Measurements from ENCODE around the gene UBAC2.

UBAC2 gene

DNA sequence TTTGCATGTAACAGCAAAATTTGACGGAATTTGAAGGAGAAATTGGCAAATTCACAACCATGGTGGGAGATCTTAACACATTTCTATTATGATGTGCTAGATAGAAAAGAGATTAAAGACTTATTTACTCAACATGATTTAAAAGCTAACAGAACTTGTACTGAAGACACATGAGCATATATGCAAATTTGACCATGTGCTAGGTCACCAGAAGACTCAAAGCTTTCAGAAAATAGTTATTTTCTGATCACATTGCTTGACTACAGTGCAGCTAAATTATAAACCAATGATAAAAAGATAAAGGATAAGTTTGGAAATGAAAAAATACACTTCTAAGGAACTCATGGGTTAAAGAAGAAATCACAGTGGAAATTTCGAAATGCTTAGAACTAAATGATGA, 97.4 kb downstream of the UBAC2 start:
- DNase-seq = no peak

DNA sequence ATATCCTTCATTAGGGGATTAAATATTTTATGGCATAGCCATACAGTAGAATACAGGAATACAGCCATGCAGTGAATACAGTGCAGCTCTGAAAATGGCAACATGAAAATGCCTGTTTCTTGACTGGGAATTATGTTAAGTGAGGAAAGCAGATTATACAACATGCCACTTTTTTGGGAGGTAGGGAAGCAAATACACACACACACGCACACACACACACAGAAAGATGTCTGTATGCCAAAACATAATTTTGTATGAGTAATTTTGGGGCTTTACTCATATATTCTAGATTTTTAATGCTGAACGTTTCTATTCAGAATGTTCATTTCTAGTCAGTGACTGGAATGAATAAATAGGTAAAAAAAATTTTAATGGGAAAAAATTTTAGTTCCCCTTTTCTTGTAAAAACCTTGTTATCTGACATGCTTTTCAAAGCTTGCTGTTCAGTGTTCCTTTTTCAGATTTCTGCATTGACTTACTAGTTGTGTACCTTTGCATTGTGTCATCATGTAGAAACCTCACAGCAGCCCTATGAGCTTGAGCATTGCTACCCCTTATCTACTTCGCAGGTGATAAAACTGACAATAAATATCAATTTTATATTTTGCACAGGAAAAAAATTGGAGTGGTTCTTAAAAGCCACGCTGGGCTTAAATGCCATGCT, 98.7 kb downstream of the UBAC2 start:
- DNase-seq = no peak

- no peak for DNase-seq
Measured at GRCh38 chr13:99299920-99300341, 99.3 kb downstream of the UBAC2 start.

GRCh38 chr13:99301056-99301838, 100.6 kb downstream of the UBAC2 start:
- DNase-seq = no peak

DNA sequence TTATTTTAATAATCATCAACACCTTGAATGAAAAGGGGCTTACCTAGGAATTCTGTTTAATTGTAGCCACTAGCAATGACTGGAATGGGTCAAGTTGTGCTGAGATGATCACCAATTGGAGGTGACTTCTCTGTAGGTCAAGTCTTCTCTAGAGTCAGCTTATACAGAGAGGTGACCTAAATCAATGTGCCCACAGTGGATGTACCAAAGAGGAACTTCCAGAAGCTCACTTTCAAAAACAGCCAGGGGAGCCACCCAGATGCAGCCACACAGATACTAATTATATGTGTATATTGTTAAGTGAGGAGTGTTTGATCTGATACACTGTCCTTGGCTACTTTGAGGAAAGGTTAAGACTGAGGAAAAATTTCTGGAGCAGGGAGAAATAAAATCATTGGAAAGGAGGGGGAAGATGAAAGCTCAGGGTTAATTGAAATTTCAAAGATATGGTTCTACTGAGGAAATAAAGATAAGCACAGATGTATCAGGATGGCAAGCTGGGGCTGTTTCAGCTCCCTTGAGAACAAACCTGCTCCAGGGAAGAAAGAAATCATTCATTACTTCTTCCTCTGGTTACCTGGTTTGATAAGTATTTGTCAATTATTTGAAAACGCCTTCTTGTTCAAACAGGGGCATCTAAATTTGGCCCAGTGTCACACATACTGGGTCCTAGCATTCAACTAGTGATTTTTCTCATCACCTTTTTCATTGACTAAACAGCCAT, 101.4 kb downstream of the UBAC2 start:
- no peak for DNase-seq

GRCh38 chr13:99302637-99303505, 102.2 kb downstream of the UBAC2 start:
- DNase-seq = no peak

- peak; percentile 52 for DNase-seq
Measured at GRCh38 chr13:99303863-99304521, 103.3 kb downstream of the UBAC2 start.

GRCh38 chr13:99304541-99304940, 103.9 kb downstream of the UBAC2 start:
- no peak for DNase-seq

DNA sequence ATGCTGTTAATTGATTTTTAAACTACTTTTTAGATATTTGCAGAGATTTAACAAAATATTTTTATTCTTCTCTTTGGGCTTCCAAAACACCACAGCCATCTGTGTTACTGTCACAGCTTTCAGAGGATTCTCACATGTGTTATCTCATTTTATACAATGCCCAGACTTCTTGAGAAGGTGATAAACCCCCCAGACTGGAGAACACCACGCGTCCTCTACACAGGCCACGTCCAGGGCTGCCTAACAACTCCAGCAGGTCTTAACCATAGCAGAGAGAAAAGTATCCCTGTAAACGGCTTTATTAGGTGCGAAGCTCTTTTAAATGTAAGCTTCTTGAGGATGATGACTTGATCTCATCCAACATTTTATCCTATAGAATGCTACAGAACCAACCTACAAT, 104.5 kb downstream of the UBAC2 start:
- no peak for DNase-seq

DNA sequence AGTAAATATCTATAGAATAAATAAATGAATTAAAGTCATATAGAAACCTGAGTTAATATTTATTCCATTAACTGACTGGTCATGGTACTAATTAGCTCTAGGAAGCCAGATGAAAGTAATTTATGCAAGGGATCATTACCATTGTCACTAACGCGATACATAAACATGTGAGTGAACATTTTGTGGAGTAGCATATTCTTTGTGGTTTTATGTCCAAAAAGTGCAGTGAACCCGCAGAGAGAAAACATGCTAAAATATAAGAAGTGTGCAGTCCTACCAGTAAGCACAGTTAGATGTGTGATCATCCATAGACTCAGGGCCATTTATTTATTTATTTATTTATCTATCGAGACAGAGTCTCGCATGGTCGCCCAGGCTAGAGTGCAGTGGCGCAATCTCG, 104.9 kb downstream of the UBAC2 start:
- no peak for DNase-seq

DNA sequence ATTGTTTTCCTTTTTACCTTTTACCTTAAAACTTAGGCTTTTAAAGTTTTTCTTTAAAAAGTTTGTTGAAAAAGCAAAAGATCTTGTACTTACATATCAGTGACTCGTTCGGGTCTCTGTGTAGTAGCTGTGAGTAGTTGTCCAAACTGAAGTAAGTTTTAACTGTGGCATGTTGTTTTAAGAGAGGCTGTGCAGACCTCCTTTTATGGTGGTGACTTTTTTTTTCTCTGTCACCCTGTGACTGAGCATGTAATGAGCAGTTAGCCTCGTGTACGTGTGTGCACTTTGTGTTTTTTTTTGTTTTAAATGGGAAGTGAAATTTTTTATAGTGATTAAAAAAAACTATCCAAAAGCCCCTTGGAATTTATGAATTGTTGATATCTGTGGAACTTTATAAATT, 106.6 kb downstream of the UBAC2 start, which contains the start of gene GPR183:
Gene GPR183 (minus strand): TSS at position 153 of the 400 bp plus-strand sequence. CDS start 11,254 bp downstream, outside the sequence.
- no peak for DNase-seq

DNA sequence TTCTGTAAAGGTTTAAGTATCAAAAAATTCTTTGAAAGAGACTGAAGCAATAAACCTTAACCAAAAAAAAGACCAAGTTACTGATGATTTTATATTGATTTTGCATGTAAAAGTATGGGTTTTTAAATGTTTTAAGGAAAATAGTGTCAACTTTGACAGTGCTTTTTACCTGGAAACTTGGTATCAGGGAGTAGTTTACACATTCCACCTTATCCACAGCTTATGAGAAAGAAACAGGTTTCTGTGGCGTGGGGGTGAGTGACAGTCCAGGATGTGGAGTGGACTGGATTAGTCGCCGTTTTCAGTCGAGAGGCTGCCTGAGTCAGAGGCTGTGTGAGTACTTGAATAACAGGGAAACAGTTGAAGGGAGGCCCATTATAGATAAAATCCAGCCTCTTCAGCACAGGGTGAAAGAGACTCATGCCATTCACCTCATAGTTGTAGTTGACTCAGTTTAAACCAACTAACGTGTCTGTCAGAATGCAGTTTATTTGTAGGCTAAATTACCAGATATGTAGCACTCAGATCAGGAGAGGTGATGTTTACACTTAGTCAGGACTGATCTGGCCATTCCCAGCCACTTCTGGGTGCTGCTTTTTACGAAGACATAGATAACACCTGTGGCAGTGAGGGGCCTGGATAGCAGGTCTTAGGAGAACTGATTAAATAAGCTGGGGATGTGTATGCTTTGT, 107.1 kb downstream of the UBAC2 start:
- peak; percentile 68 for DNase-seq

DNA sequence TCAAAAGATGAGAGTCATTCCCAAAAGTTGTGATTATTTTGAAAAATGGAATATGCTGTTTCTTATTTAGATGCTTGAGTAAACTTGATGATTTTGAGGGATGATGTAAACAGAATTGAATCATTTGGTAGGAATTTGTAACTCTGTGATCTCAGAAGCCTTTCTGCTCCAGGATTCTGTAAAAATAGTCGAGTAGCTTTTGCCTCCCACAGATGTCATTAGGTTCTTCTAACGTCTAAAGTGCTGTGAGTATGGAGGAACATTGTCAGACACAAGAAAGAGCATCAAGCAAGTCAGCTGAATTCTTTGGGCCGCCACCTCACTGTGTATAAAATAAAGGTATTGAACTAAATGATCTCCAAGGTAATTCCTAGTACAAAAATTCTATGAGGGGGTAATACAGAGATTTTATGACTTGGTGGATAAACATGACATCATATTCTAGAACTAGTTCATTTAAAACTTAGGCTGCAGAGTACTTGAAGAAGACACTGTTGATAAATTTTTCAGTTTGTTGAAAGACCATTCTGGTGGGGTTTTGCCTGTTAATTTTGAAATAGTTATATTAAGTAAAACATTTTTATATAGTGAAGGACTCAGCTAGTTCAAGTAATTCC, 107.9 kb downstream of the UBAC2 start:
- DNase-seq = no peak

DNA sequence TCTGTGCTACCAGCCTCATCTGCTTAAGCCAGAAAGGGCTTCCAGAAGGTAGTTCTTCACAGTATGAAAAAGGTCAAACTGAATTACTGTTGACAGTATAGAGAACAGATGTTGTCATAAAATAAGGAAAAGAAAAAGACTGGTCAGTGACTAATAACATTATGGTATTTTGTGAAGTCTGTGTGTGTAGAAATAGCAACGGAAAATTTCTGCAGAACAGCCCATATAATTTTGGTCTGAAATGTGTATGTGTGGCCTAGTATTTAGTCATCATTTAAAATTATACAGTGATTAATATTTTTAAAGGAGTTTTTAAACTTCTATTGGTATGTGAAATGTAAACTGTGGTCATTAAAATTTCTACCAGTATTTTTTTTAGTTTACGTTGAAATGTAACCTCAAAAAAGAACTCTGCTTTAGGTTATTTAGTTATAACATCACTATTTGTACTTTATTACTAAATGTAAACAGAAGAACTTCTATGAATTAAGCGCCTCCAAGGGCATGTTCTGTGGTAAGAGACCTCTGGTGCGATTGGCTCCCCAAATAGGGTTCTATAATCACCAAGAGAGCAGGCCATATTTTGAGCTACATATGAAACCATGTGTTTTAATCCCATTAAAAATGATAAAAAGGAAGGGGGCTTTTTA, 109.9 kb downstream of the UBAC2 start:
- no peak for DNase-seq

GRCh38 chr13:99311137-99311536, 110.5 kb downstream of the UBAC2 start:
- DNase-seq = no peak

- no peak for DNase-seq
Measured at GRCh38 chr13:99311748-99312492, 111.3 kb downstream of the UBAC2 start.

- DNase-seq = no peak
Measured at GRCh38 chr13:99312493-99312883, 111.8 kb downstream of the UBAC2 start.

GRCh38 chr13:99313501-99313900, 112.8 kb downstream of the UBAC2 start:
- DNase-seq = no peak

DNA sequence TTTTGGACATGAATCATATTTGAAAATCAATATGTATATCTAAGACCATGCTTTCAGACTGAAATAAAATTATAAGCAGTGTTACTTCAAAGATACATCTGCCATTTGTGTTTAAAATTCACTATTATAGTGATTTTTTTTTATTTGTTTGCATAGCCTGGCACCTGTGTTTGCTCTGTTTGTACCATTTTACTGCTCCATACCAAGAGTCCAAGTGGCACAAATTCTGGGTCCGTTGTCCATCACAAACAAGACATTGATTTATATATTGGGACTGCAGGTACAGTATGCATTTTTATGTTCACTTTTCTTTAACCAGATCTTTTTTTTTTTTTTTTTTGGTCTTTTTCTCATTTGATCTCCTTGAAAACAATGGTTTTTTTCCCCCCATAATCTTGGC, 113.3 kb downstream of the UBAC2 start:
- DNase-seq = no peak

Data from stimulated activated CD4-positive, alpha-beta T cell treated with anti-CD3 and anti-CD28 coated beads, Interleukin-4, amount 100 ng/mL, for 1 hour (primary cell).